ENCODE data around the gene CXCL8.

Gene CXCL8

DNA sequence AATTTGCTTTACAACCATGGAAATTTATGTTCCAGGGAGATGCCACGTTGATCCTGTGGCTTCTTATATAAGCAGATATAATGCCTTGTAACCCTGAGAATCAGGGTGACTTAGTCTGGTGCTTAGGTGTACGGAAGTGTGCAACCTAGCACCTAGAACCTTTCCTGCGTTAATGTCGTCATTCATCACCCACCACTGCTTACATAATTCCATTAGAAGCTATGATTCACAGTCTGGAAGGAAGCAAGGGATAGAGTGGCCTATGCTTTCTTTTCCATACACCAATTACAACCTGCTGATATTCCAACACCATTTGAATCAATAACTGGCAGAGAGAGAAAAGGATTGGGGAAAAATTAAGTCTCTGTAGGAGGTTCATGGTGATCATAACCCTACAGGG lies 17.3 kb upstream of the CXCL8 start:
- Histone ChIP-seq H3K4me1 (ENCODE audit: low read length) (peaks cover 20% of the 10 kb centered on the region), H3K36me3 (replicated peaks; ENCODE audit: low read depth, low read length) (no peaks in the 10 kb centered on the region), H3K9me3 (ENCODE audit: insufficient read depth, low read length) (no peaks in the 10 kb centered on the region), H4K20me1 (ENCODE audit: insufficient read depth, low read length) (peaks cover 6% of the 10 kb centered on the region; the same call in 1 of the 2 replicates), H3K4me2 (ENCODE audit: low read length) (no peak overlapping the region), H3K27ac (ENCODE audit: low read length) (no peak overlapping the region), H3K9ac (ENCODE audit: low read length) (no peak overlapping the region), H2AFZ (ENCODE audit: low read depth, low read length) (no peak overlapping the region), H3K27me3 (ENCODE audit: low read depth, low read length) (peaks cover 38% of the 10 kb centered on the region), H3K4me3 (ENCODE audit: low read length) (no peak overlapping the region), H3K79me2 (ENCODE audit: low read length) (no peaks in the 10 kb centered on the region)
- TF ChIP-seq, protein P1, sequence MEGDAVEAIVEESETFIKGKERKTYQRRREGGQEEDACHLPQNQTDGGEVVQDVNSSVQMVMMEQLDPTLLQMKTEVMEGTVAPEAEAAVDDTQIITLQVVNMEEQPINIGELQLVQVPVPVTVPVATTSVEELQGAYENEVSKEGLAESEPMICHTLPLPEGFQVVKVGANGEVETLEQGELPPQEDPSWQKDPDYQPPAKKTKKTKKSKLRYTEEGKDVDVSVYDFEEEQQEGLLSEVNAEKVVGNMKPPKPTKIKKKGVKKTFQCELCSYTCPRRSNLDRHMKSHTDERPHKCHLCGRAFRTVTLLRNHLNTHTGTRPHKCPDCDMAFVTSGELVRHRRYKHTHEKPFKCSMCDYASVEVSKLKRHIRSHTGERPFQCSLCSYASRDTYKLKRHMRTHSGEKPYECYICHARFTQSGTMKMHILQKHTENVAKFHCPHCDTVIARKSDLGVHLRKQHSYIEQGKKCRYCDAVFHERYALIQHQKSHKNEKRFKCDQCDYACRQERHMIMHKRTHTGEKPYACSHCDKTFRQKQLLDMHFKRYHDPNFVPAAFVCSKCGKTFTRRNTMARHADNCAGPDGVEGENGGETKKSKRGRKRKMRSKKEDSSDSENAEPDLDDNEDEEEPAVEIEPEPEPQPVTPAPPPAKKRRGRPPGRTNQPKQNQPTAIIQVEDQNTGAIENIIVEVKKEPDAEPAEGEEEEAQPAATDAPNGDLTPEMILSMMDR (IDR thresholded peaks at IDR 0.05; ENCODE audit: low read depth, low read length), result no peak
- no peak for TF ChIP-seq EZH2phosphoT487 (IDR thresholded peaks at IDR 0.05; ENCODE audit: low read depth)

DNA sequence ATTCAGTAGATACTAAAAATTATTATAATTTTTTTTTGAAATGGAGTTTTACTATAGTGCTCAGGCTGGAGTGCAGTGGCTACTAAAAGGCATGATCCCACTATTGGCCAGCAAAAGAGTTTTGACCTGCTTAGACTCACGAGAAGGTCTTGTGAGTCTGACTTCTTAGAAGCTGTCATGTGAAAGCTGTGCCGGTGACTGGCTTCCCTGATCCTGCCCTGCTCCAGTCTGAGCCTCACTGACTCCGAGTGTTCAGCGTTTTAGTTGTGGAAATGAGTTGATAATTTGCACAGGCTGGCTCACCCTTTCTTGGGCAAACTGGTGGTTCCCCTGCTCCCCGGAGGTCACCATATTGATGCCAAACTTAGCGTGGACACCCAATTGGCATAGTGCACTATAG lies 16.4 kb upstream of the CXCL8 start:
- H3K4me3 ChIP-seq (ENCODE audit: low read length), result no peak overlapping the region
- peaks cover 11% of the 10 kb centered on the region for H3K4me1 ChIP-seq (ENCODE audit: low read length)
- H3K36me3 ChIP-seq (replicated peaks; ENCODE audit: low read depth, low read length), result no peaks in the 10 kb centered on the region
- no peaks in the 10 kb centered on the region for H3K79me2 ChIP-seq (ENCODE audit: low read length)
- H4K20me1 ChIP-seq (ENCODE audit: insufficient read depth, low read length), result 0 out of 2 replicates have a peak, but pooled peaks cover under 1% of the 10 kb centered on the region
- H3K9ac ChIP-seq (ENCODE audit: low read length), result no peak overlapping the region
- TF ChIP-seq EZH2phosphoT487 (IDR thresholded peaks at IDR 0.05; ENCODE audit: low read depth), result no peak
- TF ChIP-seq, protein P1 (IDR thresholded peaks at IDR 0.05; ENCODE audit: low read depth, low read length), result no peak
- H3K9me3 ChIP-seq (ENCODE audit: insufficient read depth, low read length), result no peaks in the 10 kb centered on the region
- H3K27me3 ChIP-seq (ENCODE audit: low read depth, low read length), result peaks cover 38% of the 10 kb centered on the region
- no peak overlapping the region for H3K4me2 ChIP-seq (ENCODE audit: low read length)
- no peak overlapping the region for H3K27ac ChIP-seq (ENCODE audit: low read length)
- H2AFZ ChIP-seq (ENCODE audit: low read depth, low read length), result no peak overlapping the region

DNA sequence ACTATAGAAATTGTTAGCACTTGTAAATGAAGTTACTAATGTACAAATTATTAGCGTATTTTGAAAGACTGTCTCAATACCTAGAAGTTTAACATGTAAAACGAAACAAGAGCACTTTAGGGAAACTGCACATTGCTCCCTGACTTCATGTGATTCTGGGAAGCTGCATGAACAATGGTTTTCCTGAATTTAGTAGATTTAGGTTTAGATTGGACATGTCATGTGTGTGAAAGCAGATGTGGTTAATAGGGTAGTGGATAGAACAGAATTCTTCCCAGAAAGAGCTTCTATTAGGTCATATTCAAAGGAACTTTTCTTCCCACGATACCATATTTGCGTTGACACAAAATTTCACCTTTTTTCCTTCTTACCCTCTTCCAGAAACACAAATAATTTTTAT lies 14.9 kb upstream of the CXCL8 start:
- Histone ChIP-seq H3K4me3 (ENCODE audit: low read length) (no peak overlapping the region), H3K4me1 (ENCODE audit: low read length) (no peaks in the 10 kb centered on the region), H4K20me1 (ENCODE audit: insufficient read depth, low read length) (no peaks in the 10 kb centered on the region), H3K9ac (ENCODE audit: low read length) (no peak overlapping the region), H3K79me2 (ENCODE audit: low read length) (no peaks in the 10 kb centered on the region), H3K36me3 (replicated peaks; ENCODE audit: low read depth, low read length) (no peaks in the 10 kb centered on the region), H2AFZ (ENCODE audit: low read depth, low read length) (no peak overlapping the region), H3K4me2 (ENCODE audit: low read length) (no peak overlapping the region), H3K27ac (ENCODE audit: low read length) (no peak overlapping the region), H3K27me3 (ENCODE audit: low read depth, low read length) (peaks cover 29% of the 10 kb centered on the region), H3K9me3 (ENCODE audit: insufficient read depth, low read length) (no peaks in the 10 kb centered on the region)
- TF ChIP-seq, protein P1 (IDR thresholded peaks at IDR 0.05; ENCODE audit: low read depth, low read length), result no peak
- no peak for TF ChIP-seq EZH2phosphoT487 (IDR thresholded peaks at IDR 0.05; ENCODE audit: low read depth)

DNA sequence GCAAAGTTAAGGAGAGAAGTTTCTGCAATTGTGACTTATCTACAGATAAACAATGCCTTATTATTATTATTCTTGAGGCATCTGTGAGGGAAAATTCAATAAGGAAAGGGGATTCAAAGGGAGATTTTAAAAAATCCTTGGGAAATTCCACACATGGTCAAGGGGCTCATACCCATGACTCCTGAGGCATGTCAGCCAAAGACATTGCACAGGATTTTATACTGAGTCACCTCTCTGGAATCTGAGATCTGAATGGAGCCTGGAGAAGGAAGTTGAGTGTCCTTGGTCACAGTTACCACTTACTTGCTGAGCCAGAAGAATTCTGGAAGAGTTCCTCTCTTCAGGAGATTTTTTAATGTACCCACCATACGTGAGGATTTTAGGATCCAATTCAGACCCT lies 14.4 kb upstream of the CXCL8 start:
- Histone ChIP-seq H3K79me2 (ENCODE audit: low read length) (no peaks in the 10 kb centered on the region), H3K27ac (ENCODE audit: low read length) (no peak overlapping the region), H3K9ac (ENCODE audit: low read length) (no peak overlapping the region), H3K4me2 (ENCODE audit: low read length) (no peak overlapping the region), H3K36me3 (replicated peaks; ENCODE audit: low read depth, low read length) (no peaks in the 10 kb centered on the region), H3K4me1 (ENCODE audit: low read length) (no peaks in the 10 kb centered on the region), H3K4me3 (ENCODE audit: low read length) (no peak overlapping the region), H3K27me3 (ENCODE audit: low read depth, low read length) (peaks cover 24% of the 10 kb centered on the region), H2AFZ (ENCODE audit: low read depth, low read length) (no peak overlapping the region), H3K9me3 (ENCODE audit: insufficient read depth, low read length) (no peaks in the 10 kb centered on the region), H4K20me1 (ENCODE audit: insufficient read depth, low read length) (no peaks in the 10 kb centered on the region)
- TF ChIP-seq EZH2phosphoT487 (IDR thresholded peaks at IDR 0.05; ENCODE audit: low read depth), result no peak
- TF ChIP-seq, protein P1 (IDR thresholded peaks at IDR 0.05; ENCODE audit: low read depth, low read length), result no peak

Data from OCI-LY3 (cell line).